Sigmoid colon (tissue), 7 donors: ENCODE results near the gene VAMP7. TPM values are rescaled to one million over a fixed set of nuclear protein-coding genes. Genes with fewer than 3 reads are reported as not detected.

Source experiments
- DNase-seq: peaks from one replicate; pipeline ENCODE4 v3.0.0-alpha.2; 2019
- H3K27ac ChIP-seq, 4 donors: fragments of 200-600 bp; sonication (generic); one replicate each; pipeline ENCODE4 v1.5.1; 2016 to 2019; ENCODE audit warnings: mild to moderate bottlenecking in 1 of 4
- H3K27me3 ChIP-seq, 3 donors: fragments of 200-600 bp; sonication (generic); one replicate each; pipeline ENCODE4 v1.5.1; 2019; ENCODE audit warnings: mild to moderate bottlenecking in 1 of 3
- H3K36me3 ChIP-seq, 4 donors: fragments of 200-600 bp; sonication (generic); one replicate each; pipeline ENCODE4 v1.5.1; 2016 to 2019
- H3K4me1 ChIP-seq, 4 donors: fragments of 200-600 bp; sonication (generic); one replicate each; pipeline ENCODE4 v1.5.1; 2017 to 2019
- H3K4me3 ChIP-seq, 4 donors: fragments of 200-600 bp; sonication (generic); one replicate each; pipeline ENCODE4 v1.5.1; 2017 to 2019; ENCODE audit warnings: mild to moderate bottlenecking in 2 of 4, moderate library complexity in 1 of 4
- H3K9me3 ChIP-seq, 4 donors: fragments of 200-600 bp in 3 of 4; sonication (generic) in 3 of 4; one replicate each; pipeline versions ENCODE4 v1.5.1 to v1.6.1; 2013 to 2019
- CTCF ChIP-seq, 4 experiments: fragments of 450-650 bp in 3 of 4; fragments of 200-600 bp in 1 of 4; IDR thresholded peaks; one replicate each; pipeline ENCODE4 v1.5.1; 2016 to 2019; ENCODE audit warnings: antibody characterized with exemption in 4 of 4, mild to moderate bottlenecking in 3 of 4, moderate library complexity in 2 of 4
- EP300 ChIP-seq, 4 donors: sonication (generic); formaldehyde crosslinking; IDR thresholded peaks; one replicate each; pipeline ENCODE4 v1.6.1; 2017; ENCODE audit warnings: antibody characterized with exemption in 4 of 4
- POLR2A ChIP-seq, 2 donors: fragments of 450-650 bp; IDR thresholded peaks; one replicate each; pipeline ENCODE4 v1.6.1; 2016; ENCODE audit warnings: antibody characterized with exemption in 2 of 2, mild to moderate bottlenecking in 2 of 2, moderate library complexity in 2 of 2
- POLR2AphosphoS5 ChIP-seq, 4 donors: sonication (generic); formaldehyde crosslinking; IDR thresholded peaks; one replicate each; pipeline ENCODE4 v1.6.1; 2017; ENCODE audit warnings: antibody characterized with exemption in 4 of 4
- WGBS, 2 donors: extraction: QIAGEN DNeasy Blood & Tissue Kit; methylation state at CpG; one replicate each; pipeline ENCODE4 v1.1.7; 2013; 5-methylcytosine and 5-hydroxymethylcytosine counted together
- intact Hi-C: fragments of 100-400 bp; cut with DNase I; formaldehyde crosslinking; loops from one replicate; pipeline ENCODE4 v1.15.1; 2023
- polyA plus RNA-seq, 3 donors: library from polyadenylated mRNA; stranded (reverse); fragments of 200-250 nt; gene quantifications; one replicate each; pipeline ENCODE4 v1.2.3, GENCODE V29; 2013
- total RNA-seq, 4 donors: library from RNA; depleted of rRNA; stranded (reverse); fragments of >200 nt; gene quantifications; one replicate each; pipeline ENCODE4 v1.1.0, GENCODE V29; 2016
- donor health status: healthy with polysubstance abuse.
- donor health status: Bipolar disorder and iron deficiency.
- donor health status: healthy.

VAMP7 gene
- total and polyA plus RNA-seq, 7 donors, result 25.8 to 40.3 (median 34.6) TPM

GRCh38 chrX:155953055-155953454, 71.9 kb downstream of the VAMP7 start:
- intact Hi-C loops, result no loop called here
- no peak for TF ChIP-seq POLR2AphosphoS5 (IDR thresholded peaks at IDR 0.05)
- no peak for TF ChIP-seq EP300 (IDR thresholded peaks at IDR 0.05)
- TF ChIP-seq POLR2A (IDR thresholded peaks at IDR 0.05), result no peak
- no peak for TF ChIP-seq CTCF (IDR thresholded peaks at IDR 0.05)
- H3K9me3 ChIP-seq, result no peaks in the 10 kb centered on the region
- WGBS, 2 donors, result 77 to 78% methylated on average over 3 of the region's 3 CpGs
- H3K4me1 ChIP-seq, result no peaks in the 10 kb centered on the region
- no peak overlapping the region for H3K4me3 ChIP-seq
- DNase-seq, result no peak
- no peaks in the 10 kb centered on the region for H3K27me3 ChIP-seq
- H3K36me3 ChIP-seq, result no peaks in the 10 kb centered on the region
- no peak overlapping the region for H3K27ac ChIP-seq

DNA sequence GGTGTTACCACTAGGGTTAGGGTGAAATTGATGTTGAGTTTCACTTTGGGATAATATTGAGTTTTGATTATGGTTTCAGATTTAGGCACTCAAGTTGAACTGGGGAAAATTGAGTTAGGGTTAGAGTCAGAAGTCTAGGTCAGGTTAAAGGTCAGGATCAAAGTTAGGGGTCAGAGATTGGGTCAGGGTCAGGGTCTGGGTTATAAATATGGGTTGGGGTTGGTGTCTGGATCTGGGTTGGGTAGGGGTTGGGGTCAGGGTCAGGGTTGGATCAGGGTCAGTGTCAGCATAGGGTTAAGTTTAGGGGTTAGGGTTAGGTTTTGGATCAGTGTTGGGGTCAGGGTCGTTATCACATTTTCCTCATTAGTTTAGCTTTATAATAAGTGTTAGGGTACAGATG, 73.6 kb downstream of the VAMP7 start:
- Histone ChIP-seq H3K9me3 (no peaks in the 10 kb centered on the region), H3K4me3 (no peak overlapping the region), H3K4me1 (no peaks in the 10 kb centered on the region), H3K27ac (no peak overlapping the region), H3K27me3 (no peaks in the 10 kb centered on the region), H3K36me3 (no peaks in the 10 kb centered on the region)
- no peak for TF ChIP-seq EP300 (IDR thresholded peaks at IDR 0.05)
- TF ChIP-seq CTCF (IDR thresholded peaks at IDR 0.05), result no peak
- TF ChIP-seq POLR2A (IDR thresholded peaks at IDR 0.05), result no peak
- no peak for TF ChIP-seq POLR2AphosphoS5 (IDR thresholded peaks at IDR 0.05)
- DNase-seq, result no peak
- WGBS, 2 donors, result 35 to 39% methylated on average over 1 of the region's 1 CpG
- intact Hi-C loops, result no loop called here

DNA sequence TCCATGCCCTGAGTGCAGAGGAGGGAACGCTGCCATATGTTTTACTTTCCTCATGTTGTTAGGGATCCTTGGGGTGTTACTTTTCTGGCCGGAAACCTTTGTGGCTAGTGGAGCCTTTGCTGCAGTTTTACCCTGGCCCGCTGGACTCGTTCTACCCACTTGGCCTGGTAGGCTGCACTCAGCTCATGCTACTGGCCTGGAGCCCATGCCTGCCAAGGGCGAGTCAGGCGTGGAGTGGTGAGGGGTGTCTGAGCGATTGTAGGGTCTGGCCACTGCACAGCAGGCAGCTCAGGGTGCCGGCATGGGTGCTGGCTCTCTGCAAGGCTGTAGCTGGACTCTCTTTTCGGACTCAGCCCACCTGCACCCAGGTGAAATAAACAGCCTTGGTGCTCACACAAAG, 75.0 kb downstream of the VAMP7 start:
- Histone ChIP-seq H3K27me3 (no peaks in the 10 kb centered on the region), H3K36me3 (no peaks in the 10 kb centered on the region), H3K4me3 (no peak overlapping the region), H3K27ac (no peak overlapping the region), H3K4me1 (no peaks in the 10 kb centered on the region), H3K9me3 (no peaks in the 10 kb centered on the region)
- intact Hi-C loops, result no loop called here
- no peak for DNase-seq
- no peak for TF ChIP-seq EP300 (IDR thresholded peaks at IDR 0.05)
- TF ChIP-seq POLR2AphosphoS5 (IDR thresholded peaks at IDR 0.05), result no peak
- no peak for TF ChIP-seq POLR2A (IDR thresholded peaks at IDR 0.05)
- TF ChIP-seq CTCF (IDR thresholded peaks at IDR 0.05), result no peak
- WGBS, 2 donors, result 84 to 87% methylated on average over 9 of the region's 9 CpGs

- H3K27me3 ChIP-seq, result no peaks in the 10 kb centered on the region
- DNase-seq, result no peak
- WGBS, 2 donors, result 40 to 67% methylated on average over 3 of the region's 3 CpGs
- no peaks in the 10 kb centered on the region for H3K9me3 ChIP-seq
- no peaks in the 10 kb centered on the region for H3K4me1 ChIP-seq
- no peak for TF ChIP-seq EP300 (IDR thresholded peaks at IDR 0.05)
- no peak for TF ChIP-seq CTCF (IDR thresholded peaks at IDR 0.05)
- no peak for TF ChIP-seq POLR2A (IDR thresholded peaks at IDR 0.05)
- TF ChIP-seq POLR2AphosphoS5 (IDR thresholded peaks at IDR 0.05), result no peak
- no peak overlapping the region for H3K27ac ChIP-seq
- intact Hi-C loops, result no loop called here
- no peak overlapping the region for H3K4me3 ChIP-seq
- no peaks in the 10 kb centered on the region for H3K36me3 ChIP-seq
These were observed 75.5 kb downstream of the VAMP7 start for GRCh38 chrX:155956649-155957048.

- TF ChIP-seq CTCF (IDR thresholded peaks at IDR 0.05) (no peak), EP300 (IDR thresholded peaks at IDR 0.05) (no peak), POLR2AphosphoS5 (IDR thresholded peaks at IDR 0.05) (no peak), POLR2A (IDR thresholded peaks at IDR 0.05) (no peak)
- no peak overlapping the region for H3K27ac ChIP-seq
- no peaks in the 10 kb centered on the region for H3K36me3 ChIP-seq
- H3K27me3 ChIP-seq, result no peaks in the 10 kb centered on the region
- WGBS, 2 donors, result 62 to 69% methylated on average over 7 of the region's 7 CpGs
- DNase-seq, result no peak
- H3K4me3 ChIP-seq, result no peak overlapping the region
- H3K9me3 ChIP-seq, result no peaks in the 10 kb centered on the region
- intact Hi-C loops, result no loop called here
- H3K4me1 ChIP-seq, result no peaks in the 10 kb centered on the region
These were observed 76.7 kb downstream of the VAMP7 start for GRCh38 chrX:155957843-155958242.
